T-helper 1 cell treated with Interleukin-12 subunit alpha and Interleukin-12 subunit beta and Interleukin-4 antibody, amounts not matched to agents 30 μg/mL and 1 μg/mL, for 36 hours (primary cell): ENCODE results near the gene TMX1.

ENCODE experiments used
- H3K27ac Mint-ChIP-seq: one replicate; pipeline ENCODE4 v1.8.0; 2021; ENCODE audit warnings: mild to moderate bottlenecking, mixed read lengths
- H3K27me3 Mint-ChIP-seq: one replicate; pipeline ENCODE4 v1.8.0; 2021; ENCODE audit warnings: low read depth, mixed read lengths
- H3K36me3 Mint-ChIP-seq: one replicate; pipeline ENCODE4 v1.8.0; 2021; ENCODE audit warnings: low read depth, mixed read lengths
- H3K4me1 Mint-ChIP-seq: one replicate; pipeline ENCODE4 v1.8.0; 2021; ENCODE audit warnings: low read depth, mixed read lengths
- H3K4me3 Mint-ChIP-seq: one replicate; pipeline ENCODE4 v1.8.0; 2021; ENCODE audit warnings: mild to moderate bottlenecking, moderate library complexity, mixed read lengths
- H3K9me3 Mint-ChIP-seq: one replicate; pipeline ENCODE4 v1.8.0; 2021; ENCODE audit warnings: mixed read lengths

Gene TMX1

DNA sequence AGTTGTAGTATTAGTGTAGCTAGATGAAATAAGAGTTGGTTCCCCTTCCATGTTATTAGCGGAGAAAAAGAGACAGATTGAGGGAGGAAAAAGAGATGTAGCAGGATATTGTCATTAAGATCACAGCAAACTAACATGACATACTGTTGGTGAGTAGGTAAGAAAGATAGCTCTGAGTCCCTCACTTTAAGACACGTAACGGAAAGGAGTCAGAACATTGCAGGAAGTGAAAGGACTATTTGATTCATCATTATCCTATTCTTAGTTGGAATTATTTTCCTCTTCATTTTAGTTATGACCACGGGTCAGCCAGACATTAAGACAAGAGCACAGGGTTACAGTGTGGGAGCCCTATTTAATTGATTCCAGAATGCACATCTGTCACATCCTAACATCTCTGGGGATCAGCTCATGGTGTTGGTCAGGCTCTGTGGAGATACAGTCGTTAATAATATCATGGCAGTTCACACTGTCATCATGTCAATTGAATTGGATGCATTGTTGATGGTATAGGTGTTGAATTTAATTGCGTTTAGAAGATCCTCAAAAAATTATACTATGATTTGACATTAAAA lies 55.0 kb downstream of the TMX1 start:
- H3K27ac Mint-ChIP-seq: no peak overlapping the region
- peaks cover 9% of the 10 kb centered on the region for H3K4me1 Mint-ChIP-seq
- H3K4me3 Mint-ChIP-seq: no peak overlapping the region

DNA sequence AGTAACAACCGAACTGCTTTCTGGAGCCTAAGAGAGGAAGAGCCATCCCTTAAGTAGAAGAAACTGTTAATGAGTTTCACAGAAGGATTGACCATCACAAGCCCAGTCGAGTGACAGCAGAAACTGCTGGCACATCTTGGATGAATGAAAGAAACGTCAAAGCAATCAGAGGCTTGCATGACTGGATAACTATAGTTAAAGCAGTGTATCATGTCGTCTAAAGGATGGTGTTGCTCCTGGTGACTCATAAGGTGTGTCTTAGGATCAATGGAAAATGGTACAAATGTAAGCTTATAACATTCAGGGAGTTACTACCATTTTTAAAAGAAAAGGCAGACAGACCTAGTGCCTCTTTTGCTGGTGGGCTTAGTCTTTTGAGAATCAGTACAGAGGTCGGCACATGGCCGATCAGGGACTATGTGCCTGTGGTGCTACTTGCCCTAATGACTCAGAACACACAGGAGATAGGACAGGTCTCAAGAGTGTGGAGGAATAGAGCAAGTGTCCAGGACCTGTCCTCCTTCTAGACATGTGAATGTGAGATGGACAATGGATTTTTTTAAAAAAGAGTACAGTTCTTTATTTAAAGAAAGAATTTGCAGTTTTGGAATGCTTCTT lies 55.7 kb downstream of the TMX1 start:
- no peak overlapping the region for H3K27ac Mint-ChIP-seq
- no peaks in the 10 kb centered on the region for H3K27me3 Mint-ChIP-seq

More for the DNA sequence above, 55.0 kb downstream of the TMX1 start:
- Mint-ChIP-seq H3K9me3 (no peaks in the 10 kb centered on the region), H3K36me3 (peaks cover 1% of the 10 kb centered on the region), H3K27me3 (no peaks in the 10 kb centered on the region)

DNA sequence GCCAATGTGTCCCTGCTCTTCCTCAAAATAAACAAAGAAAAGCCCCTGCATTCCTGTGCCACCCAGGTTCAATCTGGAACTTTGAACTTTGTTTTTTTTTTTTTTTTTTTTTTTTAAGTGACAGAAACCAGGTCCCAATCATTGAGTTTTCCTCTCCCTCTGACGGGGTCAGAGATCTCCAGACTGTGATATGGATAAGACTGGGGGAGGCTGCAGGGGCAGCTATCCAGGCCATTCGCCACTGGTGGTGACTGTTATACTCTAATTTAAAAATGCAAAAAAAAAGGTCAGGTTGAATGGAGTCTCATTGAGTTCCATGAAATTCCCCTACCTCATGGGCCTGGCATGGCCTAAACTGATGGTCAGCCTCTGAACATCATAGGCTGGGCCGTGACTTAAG lies 57.0 kb downstream of the TMX1 start:
- Mint-ChIP-seq H3K36me3 (peaks cover 1% of the 10 kb centered on the region), H3K27ac (no peak overlapping the region), H3K4me3 (no peak overlapping the region), H3K9me3 (no peaks in the 10 kb centered on the region), H3K4me1 (peaks cover 9% of the 10 kb centered on the region), H3K27me3 (no peaks in the 10 kb centered on the region)

More for the DNA sequence above, 55.7 kb downstream of the TMX1 start:
- no peaks in the 10 kb centered on the region for H3K9me3 Mint-ChIP-seq
- H3K36me3 Mint-ChIP-seq: peaks cover 1% of the 10 kb centered on the region
- H3K4me3 Mint-ChIP-seq: no peak overlapping the region
- peaks cover 9% of the 10 kb centered on the region for H3K4me1 Mint-ChIP-seq

DNA sequence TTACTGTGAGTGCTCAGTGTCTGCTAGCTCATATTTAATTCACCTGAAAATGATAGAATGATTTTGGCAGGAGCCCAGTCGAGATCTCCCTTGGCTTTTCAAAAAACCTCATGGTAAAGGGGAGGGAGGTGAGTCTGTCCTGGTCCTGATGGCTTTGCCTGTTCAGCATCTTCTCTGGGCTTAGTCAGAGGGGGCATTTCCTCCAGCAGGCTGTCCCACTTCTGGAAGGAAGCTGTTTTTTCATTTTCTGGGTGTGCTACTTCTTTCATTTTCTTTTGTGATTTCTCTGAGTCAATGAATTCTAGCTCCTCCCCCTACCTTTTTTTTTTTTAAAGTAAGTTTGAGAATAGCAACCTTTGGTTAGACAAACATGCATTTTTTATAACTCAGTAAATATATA lies 58.8 kb downstream of the TMX1 start:
- Mint-ChIP-seq H3K9me3 (no peaks in the 10 kb centered on the region), H3K36me3 (peaks cover 1% of the 10 kb centered on the region), H3K27ac (peak overlapping the region; percentile 33), H3K4me1 (peaks cover 9% of the 10 kb centered on the region), H3K27me3 (no peaks in the 10 kb centered on the region), H3K4me3 (no peak overlapping the region)

DNA sequence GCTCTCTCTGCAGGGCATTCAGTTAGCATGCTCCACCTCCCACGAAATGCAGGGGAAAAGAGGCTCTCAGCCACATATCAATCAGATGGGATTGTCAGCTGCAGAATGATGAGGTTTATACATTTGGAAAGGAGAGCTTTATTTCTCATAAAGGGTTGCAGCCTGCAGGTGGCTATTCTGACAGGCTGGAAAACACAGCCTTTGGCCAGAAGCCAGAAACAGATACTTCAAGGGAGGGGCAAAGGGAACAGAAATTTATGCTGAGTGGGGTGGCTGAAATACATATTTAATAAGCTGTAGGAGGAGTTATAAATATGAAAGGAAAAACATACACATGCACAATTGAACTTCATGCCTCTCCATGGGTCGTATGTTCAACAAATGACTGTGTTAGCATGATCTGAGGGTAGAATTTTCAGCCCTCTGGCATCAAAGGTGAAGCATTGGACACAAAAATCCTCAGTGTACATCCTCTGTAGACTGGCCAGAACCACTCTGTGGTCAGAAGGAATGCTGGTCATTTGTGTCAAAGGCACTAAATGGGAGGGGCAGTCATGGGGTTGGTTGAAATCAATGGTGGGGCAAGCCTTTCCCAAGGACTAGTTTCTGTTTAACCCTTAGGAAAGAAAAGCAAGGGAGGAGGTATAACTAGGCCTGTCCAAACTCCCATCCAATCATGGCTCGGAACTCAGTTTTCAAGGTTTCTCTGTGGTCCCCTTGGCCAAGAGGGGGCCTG lies 62.4 kb downstream of the TMX1 start:
- Mint-ChIP-seq H3K27ac (no peak overlapping the region), H3K27me3 (no peaks in the 10 kb centered on the region), H3K9me3 (no peaks in the 10 kb centered on the region), H3K36me3 (peaks cover 1% of the 10 kb centered on the region), H3K4me3 (no peak overlapping the region), H3K4me1 (peaks cover 9% of the 10 kb centered on the region)

DNA sequence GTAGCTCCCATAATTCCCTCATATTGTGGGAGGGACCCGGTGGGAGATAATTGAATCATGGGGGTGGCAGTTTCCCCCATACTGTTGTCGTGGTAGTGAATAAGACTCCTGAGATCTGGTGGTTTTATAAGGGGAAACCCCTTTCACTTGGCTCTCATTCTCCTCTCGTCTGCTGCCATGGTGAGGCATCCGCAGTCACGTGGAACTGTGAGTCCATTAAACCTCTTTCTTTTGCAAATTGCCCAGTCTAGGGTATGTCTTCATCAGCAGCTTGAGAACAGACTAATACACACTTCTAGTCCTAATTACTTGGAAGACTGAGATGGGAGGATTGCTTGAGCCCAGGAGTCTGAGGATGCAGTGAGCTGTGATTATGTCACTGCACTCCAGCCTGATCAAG lies 64.4 kb downstream of the TMX1 start:
- Mint-ChIP-seq H3K27ac (no peak overlapping the region), H3K27me3 (peaks cover 9% of the 10 kb centered on the region), H3K9me3 (no peaks in the 10 kb centered on the region)

DNA sequence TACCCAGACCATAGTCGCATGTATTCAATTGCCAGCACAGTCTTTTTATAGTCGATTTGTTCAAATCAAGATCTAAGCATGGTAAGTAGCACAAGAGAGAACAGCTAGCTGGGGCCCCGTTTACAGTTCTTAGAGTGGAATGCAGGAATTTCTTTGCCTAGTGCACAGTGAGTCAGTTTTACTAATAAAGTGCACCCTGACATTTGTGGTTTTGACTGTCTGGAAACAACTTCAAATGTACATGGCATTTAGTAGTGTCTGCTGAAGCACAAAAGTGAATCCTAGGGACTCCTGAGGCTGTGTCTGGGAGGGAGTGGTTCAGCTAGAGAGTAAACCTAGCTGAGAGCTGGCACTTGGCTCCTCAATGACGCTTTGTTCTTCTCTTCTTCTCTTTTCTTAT lies 64.9 kb downstream of the TMX1 start:
- Mint-ChIP-seq H3K4me3 (no peak overlapping the region), H3K27me3 (peaks cover 9% of the 10 kb centered on the region), H3K4me1 (no peaks in the 10 kb centered on the region), H3K27ac (no peak overlapping the region), H3K9me3 (no peaks in the 10 kb centered on the region), H3K36me3 (no peaks in the 10 kb centered on the region)

More for the DNA sequence above, 64.4 kb downstream of the TMX1 start:
- H3K4me1 Mint-ChIP-seq: peaks cover under 1% of the 10 kb centered on the region
- no peaks in the 10 kb centered on the region for H3K36me3 Mint-ChIP-seq
- H3K4me3 Mint-ChIP-seq: no peak overlapping the region

DNA sequence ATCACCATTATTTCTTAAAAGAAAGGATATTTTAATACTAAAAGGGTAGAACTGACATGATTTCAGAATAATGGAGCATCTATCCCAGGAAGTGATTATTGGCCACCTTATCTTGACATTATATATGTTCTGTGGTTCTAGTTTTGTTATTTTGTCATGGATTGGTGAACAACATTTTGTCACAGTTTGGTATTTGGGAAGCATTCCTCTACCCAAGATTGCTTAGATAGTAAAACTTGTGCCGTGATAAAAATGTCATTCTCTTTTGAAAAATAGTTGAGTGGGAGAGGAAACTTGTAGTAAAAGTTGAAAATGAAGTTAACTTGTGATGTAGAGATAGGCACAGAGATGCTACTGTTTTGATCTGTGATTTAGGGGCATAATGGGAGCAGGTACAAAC lies 65.7 kb downstream of the TMX1 start:
- H3K27ac Mint-ChIP-seq: no peak overlapping the region
- H3K4me1 Mint-ChIP-seq: no peaks in the 10 kb centered on the region
- peaks cover 9% of the 10 kb centered on the region for H3K27me3 Mint-ChIP-seq
- no peak overlapping the region for H3K4me3 Mint-ChIP-seq
- H3K36me3 Mint-ChIP-seq: no peaks in the 10 kb centered on the region
- H3K9me3 Mint-ChIP-seq: no peaks in the 10 kb centered on the region
